Natural killer cell (primary cell): ENCODE results near the gene FCHO2. TPM values are rescaled to one million over a fixed set of nuclear protein-coding genes. Genes with fewer than 3 reads are reported as not detected.

Experiments
- ATAC-seq, 3 donors: fragments of 150-1000 bp in 2 of 3; fragments of 200-7000 bp in 1 of 3; cut with Tn5 transposase; 1 replicate in 1 of 3; 2 replicates in 2 of 3; pipeline ENCODE4 v1.10.0; 2021; ENCODE audit warnings: mild to moderate bottlenecking in 2 of 3, moderate library complexity in 2 of 3
- DNase-seq, 2 donors: peaks; one replicate each; pipeline versions ENCODE4 v3.0.0 to v3.0.0-alpha.2; 2013 to 2021; ENCODE audit warnings: mixed read lengths in 1 of 2
- H3K27ac ChIP-seq: one replicate; pipeline ENCODE4 v1.5.1; 2013; ENCODE audit warnings: mild to moderate bottlenecking, low read length
- H3K27me3 ChIP-seq: one replicate; pipeline ENCODE4 v1.6.1; 2013; ENCODE audit warnings: low read length; ENCODE audit not compliant: control insufficient read depth, insufficient read depth
- H3K36me3 ChIP-seq: one replicate; pipeline ENCODE4 v1.6.1; 2013; ENCODE audit warnings: low read length; ENCODE audit not compliant: control insufficient read depth, insufficient read depth
- H3K4me1 ChIP-seq: one replicate; pipeline ENCODE4 v1.6.1; 2013; ENCODE audit warnings: low read length; ENCODE audit not compliant: control insufficient read depth, insufficient read depth
- H3K4me3 ChIP-seq: one replicate; pipeline ENCODE4 v1.5.1; 2013; ENCODE audit warnings: low read length
- H3K9me3 ChIP-seq: one replicate; pipeline ENCODE4 v1.6.1; 2013; ENCODE audit warnings: low read length; ENCODE audit not compliant: control insufficient read depth, insufficient read depth
- H3K27ac Mint-ChIP-seq, 2 donors: one replicate each; pipeline ENCODE4 v1.8.0; 2022; ENCODE audit warnings: mild to moderate bottlenecking in 2 of 2, mixed read lengths in 2 of 2, moderate library complexity in 1 of 2
- H3K27me3 Mint-ChIP-seq, 2 donors: one replicate each; pipeline ENCODE4 v1.8.0; 2022; ENCODE audit warnings: low read depth in 2 of 2, mixed read lengths in 2 of 2
- H3K36me3 Mint-ChIP-seq: one replicate; pipeline ENCODE4 v1.8.0; 2022; ENCODE audit warnings: mixed read lengths
- H3K4me1 Mint-ChIP-seq, 2 donors: one replicate each; pipeline ENCODE4 v1.8.0; 2022; ENCODE audit warnings: mixed read lengths in 2 of 2
- H3K4me3 Mint-ChIP-seq: one replicate; pipeline ENCODE4 v1.8.0; 2022; ENCODE audit warnings: mild to moderate bottlenecking, moderate library complexity, mixed read lengths
- H3K9me3 Mint-ChIP-seq, 2 donors: one replicate each; pipeline ENCODE4 v1.8.0; 2022; ENCODE audit warnings: mixed read lengths in 2 of 2
- WGBS: methylation state at CpG from one replicate; pipeline ENCODE4 v1.1.7; 2013; ENCODE audit warnings: missing lambda C conversion rate; ENCODE audit not compliant: insufficient coverage; 5-methylcytosine and 5-hydroxymethylcytosine counted together
- intact Hi-C: fragments of 100-400 bp; cut with micrococcal nuclease; formaldehyde crosslinking; loops from one replicate; pipeline ENCODE4 v1.14.2; 2022
- total RNA-seq, 4 donors: library from RNA; stranded (reverse); fragments of 120-200 nt in 1 of 4; gene quantifications; one replicate each; pipeline versions ENCODE4 v1.2.3 to v1.2.4, GENCODE V29; 2013 to 2022
- TF ChIP-seq, protein P1 (sequence below): fragments of 200-600 bp; IDR thresholded peaks from one replicate; pipeline ENCODE4 v1.8.0; 2022; ENCODE audit warnings: antibody characterized with exemption

FCHO2 gene
- total RNA-seq, 3 donors from 2014 or later (not counting 1 experiment from before 2014, with no cell fraction given), result 18.5 to 23.4 (median 22.7) TPM

DNA sequence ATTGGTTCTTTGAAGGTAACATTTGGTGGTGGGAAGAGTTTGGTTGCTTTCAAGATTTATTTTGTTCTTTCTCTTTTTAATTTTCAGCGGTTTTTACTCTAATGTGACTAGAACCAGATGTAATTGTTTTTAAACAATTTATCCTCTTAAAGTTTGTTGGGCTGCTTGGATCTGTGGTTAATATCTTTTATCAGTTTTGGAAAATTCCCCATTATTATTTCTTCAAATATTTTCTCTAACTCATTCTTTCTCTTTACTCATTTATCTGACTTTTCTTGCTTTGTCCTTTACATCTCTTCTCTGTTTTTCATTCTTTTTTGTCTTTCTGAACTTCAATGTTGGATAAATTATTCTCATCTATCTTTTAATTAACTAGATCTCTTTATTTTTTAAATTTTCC, 29.9 kb downstream of the FCHO2 start:
- no peak overlapping the region for H3K4me3 ChIP-seq
- no peaks in the 10 kb centered on the region for H3K27me3 ChIP-seq
- H3K4me3 Mint-ChIP-seq, result no peak overlapping the region
- H3K9me3 Mint-ChIP-seq, result no peaks in the 10 kb centered on the region
- H3K27ac ChIP-seq, result no peak overlapping the region
- no peaks in the 10 kb centered on the region for H3K4me1 ChIP-seq
- H3K27me3 Mint-ChIP-seq, result no peaks in the 10 kb centered on the region
- WGBS, result no CpG with 5 or more reads among the region's 1 CpG
- H3K9me3 ChIP-seq, result no peaks in the 10 kb centered on the region
- H3K4me1 Mint-ChIP-seq, result peaks cover 0 to 4% of the 10 kb centered on the region in 2 donors
- no peak overlapping the region for H3K27ac Mint-ChIP-seq
- H3K36me3 Mint-ChIP-seq, result no peaks in the 10 kb centered on the region
- H3K36me3 ChIP-seq, result peaks cover 3% of the 10 kb centered on the region
- ATAC-seq (no peak), DNase-seq (no peak)
- TF ChIP-seq, protein P1, sequence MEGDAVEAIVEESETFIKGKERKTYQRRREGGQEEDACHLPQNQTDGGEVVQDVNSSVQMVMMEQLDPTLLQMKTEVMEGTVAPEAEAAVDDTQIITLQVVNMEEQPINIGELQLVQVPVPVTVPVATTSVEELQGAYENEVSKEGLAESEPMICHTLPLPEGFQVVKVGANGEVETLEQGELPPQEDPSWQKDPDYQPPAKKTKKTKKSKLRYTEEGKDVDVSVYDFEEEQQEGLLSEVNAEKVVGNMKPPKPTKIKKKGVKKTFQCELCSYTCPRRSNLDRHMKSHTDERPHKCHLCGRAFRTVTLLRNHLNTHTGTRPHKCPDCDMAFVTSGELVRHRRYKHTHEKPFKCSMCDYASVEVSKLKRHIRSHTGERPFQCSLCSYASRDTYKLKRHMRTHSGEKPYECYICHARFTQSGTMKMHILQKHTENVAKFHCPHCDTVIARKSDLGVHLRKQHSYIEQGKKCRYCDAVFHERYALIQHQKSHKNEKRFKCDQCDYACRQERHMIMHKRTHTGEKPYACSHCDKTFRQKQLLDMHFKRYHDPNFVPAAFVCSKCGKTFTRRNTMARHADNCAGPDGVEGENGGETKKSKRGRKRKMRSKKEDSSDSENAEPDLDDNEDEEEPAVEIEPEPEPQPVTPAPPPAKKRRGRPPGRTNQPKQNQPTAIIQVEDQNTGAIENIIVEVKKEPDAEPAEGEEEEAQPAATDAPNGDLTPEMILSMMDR, result no peak
- intact Hi-C loops, result no loop called here

DNA sequence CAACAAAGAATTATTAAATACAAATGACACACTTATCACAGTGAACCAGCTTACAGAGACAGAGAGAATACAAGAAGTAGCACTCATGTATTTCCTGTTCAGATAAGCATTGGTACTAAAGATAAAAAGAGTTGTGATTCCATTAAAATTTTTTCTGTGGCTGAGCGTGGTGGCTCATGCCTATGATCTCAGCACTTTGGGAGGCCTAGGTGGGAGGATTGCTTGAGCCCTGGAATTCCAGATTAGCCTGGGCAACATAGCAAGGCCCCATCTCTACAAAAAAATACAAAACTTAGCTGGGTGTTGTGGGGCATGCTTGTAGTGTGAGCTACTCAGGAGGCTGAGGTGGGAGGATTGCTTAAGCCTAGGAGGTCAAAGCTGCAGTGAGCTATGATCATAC, 32.9 kb downstream of the FCHO2 start:
- TF ChIP-seq, protein P1, result no peak
- no peak for DNase-seq
- Histone ChIP-seq H3K4me1 (no peaks in the 10 kb centered on the region), H3K36me3 (peaks cover 4% of the 10 kb centered on the region), H3K27ac (no peak overlapping the region), H3K4me3 (no peak overlapping the region), H3K9me3 (no peaks in the 10 kb centered on the region), H3K27me3 (no peaks in the 10 kb centered on the region)
- intact Hi-C loops, result no loop called here
- H3K27ac Mint-ChIP-seq, result no peak overlapping the region
- H3K9me3 Mint-ChIP-seq, result no peaks in the 10 kb centered on the region
- 100% methylated on average over 1 of the region's 1 CpG for WGBS
- H3K27me3 Mint-ChIP-seq, result no peaks in the 10 kb centered on the region
- H3K36me3 Mint-ChIP-seq, result peaks cover 10% of the 10 kb centered on the region
- H3K4me1 Mint-ChIP-seq, result peaks cover 0 to 4% of the 10 kb centered on the region in 2 donors
- no peak for ATAC-seq
- no peak overlapping the region for H3K4me3 Mint-ChIP-seq

DNA sequence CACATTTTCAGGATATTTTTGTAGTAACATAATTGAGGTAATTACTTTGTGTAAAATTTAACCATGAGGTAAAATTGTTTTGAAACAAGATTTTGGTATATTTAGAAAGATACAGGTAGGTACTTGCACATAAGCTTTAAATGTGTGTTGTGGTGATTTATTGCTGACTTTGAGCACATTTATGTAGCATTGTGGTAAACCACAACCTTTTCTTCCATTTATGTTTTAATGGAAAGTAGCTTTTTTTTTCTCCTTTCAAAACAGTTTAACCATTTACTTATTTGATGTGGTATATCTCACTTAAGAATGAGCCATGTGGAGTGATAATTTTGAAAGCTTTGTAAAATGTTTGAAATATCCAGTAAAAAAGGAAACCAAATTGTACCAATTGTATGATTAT, 35.6 kb downstream of the FCHO2 start:
- no peak overlapping the region for H3K4me3 ChIP-seq
- Mint-ChIP-seq H3K27me3 (no peaks in the 10 kb centered on the region), H3K9me3 (peaks cover 0 to 2% of the 10 kb centered on the region in 2 donors), H3K36me3 (peaks cover 20% of the 10 kb centered on the region), H3K4me1 (peaks cover 0 to 4% of the 10 kb centered on the region in 2 donors), H3K4me3 (no peak overlapping the region), H3K27ac (no peak overlapping the region)
- TF ChIP-seq, protein P1, result no peak
- no peak for ATAC-seq
- intact Hi-C loops, result no loop called here
- no peaks in the 10 kb centered on the region for H3K27me3 ChIP-seq
- no peak for DNase-seq
- H3K9me3 ChIP-seq, result no peaks in the 10 kb centered on the region
- no peaks in the 10 kb centered on the region for H3K4me1 ChIP-seq
- H3K36me3 ChIP-seq, result peaks cover 4% of the 10 kb centered on the region
- H3K27ac ChIP-seq, result no peak overlapping the region

DNA sequence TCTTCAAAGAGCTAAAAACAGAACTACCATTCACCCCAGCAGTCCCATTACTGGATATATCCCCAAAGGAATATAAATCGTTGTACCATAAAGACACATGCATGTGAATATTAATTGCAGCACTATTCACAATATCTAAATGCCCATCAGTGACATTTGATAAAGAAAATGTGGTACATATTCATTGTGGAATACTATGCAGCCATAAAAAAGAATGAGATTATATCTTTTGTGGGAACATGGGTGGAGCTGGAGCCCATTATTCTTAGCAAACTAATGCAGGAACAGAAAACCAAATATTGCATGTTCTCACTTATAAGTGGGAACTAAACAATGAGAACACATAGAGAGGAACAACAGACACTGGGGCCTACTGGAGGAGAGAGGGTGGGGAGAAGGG, 38.7 kb downstream of the FCHO2 start:
- H3K9me3 ChIP-seq, result no peaks in the 10 kb centered on the region
- Mint-ChIP-seq H3K9me3 (peaks cover 0 to 2% of the 10 kb centered on the region in 2 donors), H3K27ac (no peak overlapping the region), H3K27me3 (no peaks in the 10 kb centered on the region), H3K36me3 (peaks cover 20% of the 10 kb centered on the region), H3K4me3 (no peak overlapping the region), H3K4me1 (peaks cover 0 to 4% of the 10 kb centered on the region in 2 donors)
- TF ChIP-seq, protein P1, result no peak
- H3K27me3 ChIP-seq, result no peaks in the 10 kb centered on the region
- intact Hi-C loops, result no loop called here
- no peaks in the 10 kb centered on the region for H3K4me1 ChIP-seq
- no peak overlapping the region for H3K27ac ChIP-seq
- no peak for ATAC-seq
- WGBS, result no CpG with 5 or more reads among the region's 1 CpG
- H3K4me3 ChIP-seq, result no peak overlapping the region
- H3K36me3 ChIP-seq, result peaks cover 4% of the 10 kb centered on the region
- no peak for DNase-seq
